WTC11 (cell line): ENCODE measurements around the gene MRPL9. TPM values are rescaled to one million over a fixed set of nuclear protein-coding genes. Genes with fewer than 3 reads are reported as not detected.
A peak's percentile ranks its signal among the peaks of the same experiment; 100 is the strongest.

Source experiments
- ATAC-seq: fragments of 200-7000 bp; cut with Tn5 transposase; 2 replicates; pipeline ENCODE4 v1.10.0; 2021; ENCODE audit warnings: mild to moderate bottlenecking, moderate library complexity
- CTCF ChIA-PET: fragments of 300-600 bp; sonication (Branson Sonifier 250); formaldehyde crosslinking; loops from one replicate; lab custom pipeline; 2021; ENCODE audit warnings: antibody characterized with exemption; lab: Charles Lee
- POLR2A ChIA-PET: fragments of 350-600 bp; sonication (Branson Sonifier 250); formaldehyde crosslinking; loops from one replicate; lab custom pipeline; 2021; ENCODE audit warnings: antibody characterized with exemption; lab: Charles Lee
- DNase-seq: peaks from one replicate; pipeline ENCODE4 v3.0.0; 2021; ENCODE audit warnings: low spot score
- H3K27ac Mint-ChIP-seq: 2 replicates; pipeline ENCODE4 v1.8.0; 2021; ENCODE audit warnings: mixed read lengths
- H3K27me3 Mint-ChIP-seq: 2 replicates; pipeline ENCODE4 v1.8.0; 2021; ENCODE audit warnings: low read depth, mild to moderate bottlenecking, moderate library complexity, mixed read lengths
- H3K36me3 Mint-ChIP-seq: 2 replicates; pipeline ENCODE4 v1.8.0; 2021; ENCODE audit warnings: mixed read lengths
- H3K4me1 Mint-ChIP-seq: 2 replicates; pipeline ENCODE4 v1.8.0; 2022; ENCODE audit warnings: mixed read lengths
- H3K4me3 Mint-ChIP-seq: 2 replicates; pipeline ENCODE4 v1.8.0; 2021; ENCODE audit warnings: mild to moderate bottlenecking, moderate library complexity, mixed read lengths
- H3K9me3 Mint-ChIP-seq: 2 replicates; pipeline ENCODE4 v1.8.0; 2021; ENCODE audit warnings: mixed read lengths
- ELF4 ChIP-seq: sonication (generic); formaldehyde crosslinking; IDR thresholded peaks from 2 replicates; pipeline ENCODE4 v1.8.1; 2022; ENCODE audit warnings: low read depth, mild to moderate bottlenecking, moderate library complexity, missing genetic modification reagents
- ERG ChIP-seq: fragments of 250-450 bp; sonication (Bioruptor Pico); IDR thresholded peaks from 2 replicates; pipeline ENCODE4 v1.8.0; 2021; ENCODE audit warnings: mild to moderate bottlenecking
- GABPB1 ChIP-seq: sonication (generic); formaldehyde crosslinking; IDR thresholded peaks from 2 replicates; pipeline ENCODE4 v1.8.1; 2023; ENCODE audit warnings: mild to moderate bottlenecking, missing genetic modification reagents
- GTF2I ChIP-seq: fragments of 250-450 bp; sonication (Bioruptor Pico); conservative IDR thresholded peaks from 2 replicates; pipeline ENCODE4 v1.4.0; 2021; ENCODE audit warnings: mild to moderate bottlenecking
- IRF2 ChIP-seq: sonication (generic); formaldehyde crosslinking; IDR thresholded peaks from 2 replicates; pipeline ENCODE4 v1.8.0; 2022; ENCODE audit warnings: low read depth, missing genetic modification reagents, borderline replicate concordance
- NR3C1 ChIP-seq: sonication (generic); formaldehyde crosslinking; conservative IDR thresholded peaks from 2 replicates; pipeline ENCODE4 v1.8.1; 2023; ENCODE audit warnings: low read depth, mild to moderate bottlenecking, missing genetic modification reagents
- RORB ChIP-seq: fragments of 250-450 bp; sonication (Bioruptor Pico); IDR thresholded peaks from 2 replicates; pipeline ENCODE4 v1.9.0; 2021; ENCODE audit warnings: mild to moderate bottlenecking
- TCF7 ChIP-seq: sonication (generic); formaldehyde crosslinking; IDR thresholded peaks from 2 replicates; pipeline ENCODE4 v1.8.0; 2022; ENCODE audit warnings: mild to moderate bottlenecking, low read depth, missing genetic modification reagents, moderate library complexity
- ZNF416 ChIP-seq: fragments of 250-450 bp; sonication (Bioruptor Pico); IDR thresholded peaks from 2 replicates; pipeline ENCODE4 v1.9.0; 2021; ENCODE audit warnings: mild to moderate bottlenecking, inconsistent platforms
- ZNF423 ChIP-seq: fragments of 250-450 bp; sonication (Bioruptor Pico); IDR thresholded peaks from 2 replicates; pipeline ENCODE4 v2.1.2; 2022; ENCODE audit warnings: mild to moderate bottlenecking, moderate library complexity
- total RNA-seq: library from RNA; stranded (reverse); gene quantifications from 3 replicates; pipeline ENCODE4 v1.2.3, GENCODE V29; 2021
- TF ChIP-seq, protein P1 (sequence below): sonication (generic); formaldehyde crosslinking; IDR thresholded peaks from 2 replicates; pipeline ENCODE4 v1.8.0; 2022; ENCODE audit warnings: mild to moderate bottlenecking, missing genetic modification reagents

Gene MRPL9
- total RNA-seq, 1 experiment from 2014 or later: 99.3 TPM

GRCh38 chr1:151711044-151711800 is 52.1 kb downstream of the MRPL9 start (continued):
- TF ChIP-seq RORB (CRISPR knock-in tag): no peak
- TF ChIP-seq, protein P1, sequence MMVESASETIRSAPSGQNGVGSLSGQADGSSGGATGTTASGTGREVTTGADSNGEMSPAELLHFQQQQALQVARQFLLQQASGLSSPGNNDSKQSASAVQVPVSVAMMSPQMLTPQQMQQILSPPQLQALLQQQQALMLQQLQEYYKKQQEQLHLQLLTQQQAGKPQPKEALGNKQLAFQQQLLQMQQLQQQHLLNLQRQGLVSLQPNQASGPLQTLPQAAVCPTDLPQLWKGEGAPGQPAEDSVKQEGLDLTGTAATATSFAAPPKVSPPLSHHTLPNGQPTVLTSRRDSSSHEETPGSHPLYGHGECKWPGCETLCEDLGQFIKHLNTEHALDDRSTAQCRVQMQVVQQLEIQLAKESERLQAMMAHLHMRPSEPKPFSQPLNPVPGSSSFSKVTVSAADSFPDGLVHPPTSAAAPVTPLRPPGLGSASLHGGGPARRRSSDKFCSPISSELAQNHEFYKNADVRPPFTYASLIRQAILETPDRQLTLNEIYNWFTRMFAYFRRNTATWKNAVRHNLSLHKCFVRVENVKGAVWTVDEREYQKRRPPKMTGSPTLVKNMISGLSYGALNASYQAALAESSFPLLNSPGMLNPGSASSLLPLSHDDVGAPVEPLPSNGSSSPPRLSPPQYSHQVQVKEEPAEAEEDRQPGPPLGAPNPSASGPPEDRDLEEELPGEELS (CRISPR knock-in tag): no peak

DNA sequence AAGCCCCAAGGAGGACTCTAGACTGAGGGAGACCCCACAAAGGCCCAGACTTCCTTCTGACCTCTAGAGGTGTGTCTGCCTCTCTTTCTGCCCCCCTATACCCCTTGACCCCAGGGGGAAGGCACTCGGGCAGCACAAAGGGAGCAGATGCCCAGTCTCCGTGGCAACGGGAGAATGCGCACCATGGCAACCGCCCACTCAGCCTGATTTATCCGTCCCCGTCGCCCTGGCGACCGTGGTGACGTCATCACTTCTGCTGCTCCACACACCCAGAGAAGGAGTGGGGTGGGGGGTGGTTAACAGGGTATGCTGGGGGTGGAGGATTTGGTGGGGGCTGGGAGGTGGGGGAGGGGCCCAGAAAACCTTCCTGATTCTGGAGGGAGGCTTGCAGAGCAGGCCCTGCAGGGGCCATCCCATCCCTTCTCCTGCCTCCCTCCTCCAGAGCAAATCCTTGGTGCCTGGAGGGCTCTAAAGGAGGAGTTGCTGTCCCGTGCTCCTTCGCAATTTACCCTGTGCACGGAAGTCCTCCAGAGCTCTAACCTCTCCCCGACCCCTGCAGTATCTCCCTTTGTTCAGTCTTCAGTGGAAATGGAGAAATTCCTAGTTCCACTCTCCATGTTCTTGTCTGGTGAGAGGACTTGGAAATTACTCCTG is 53.0 kb downstream of the MRPL9 start:
- no peaks in the 10 kb centered on the region for H3K36me3 Mint-ChIP-seq
- peaks cover 2% of the 10 kb centered on the region for H3K4me1 Mint-ChIP-seq
- TF ChIP-seq GTF2I (CRISPR knock-in tag) (no peak), NR3C1 (CRISPR knock-in tag) (no peak), TCF7 (no peak), ERG (CRISPR knock-in tag) (no peak), ZNF416 (CRISPR knock-in tag) (no peak), IRF2 (CRISPR knock-in tag) (no peak), ELF4 (CRISPR knock-in tag) (no peak), ZNF423 (CRISPR knock-in tag) (no peak), GABPB1 (CRISPR knock-in tag) (no peak)
- no peaks in the 10 kb centered on the region for H3K9me3 Mint-ChIP-seq
- ATAC-seq (no peak), DNase-seq (peak; percentile 81)
- H3K4me3 Mint-ChIP-seq: no peak overlapping the region
- H3K27me3 Mint-ChIP-seq: peaks cover 10% of the 10 kb centered on the region
- no peak overlapping the region for H3K27ac Mint-ChIP-seq
- CTCF ChIA-PET: interaction anchor here (1.3 kb wide), 1 partner anchor 24 kb away, joined by 4 read pairs; no protein-coding TSS in a partner anchor
- POLR2A ChIA-PET: no interaction called here

Other genes starting within 250 kb of the MRPL9 start
- gene TUFT1, start 223.2 kb downstream of the MRPL9 start, total RNA-seq: 7.7 to 8.6 TPM (median 7.9 TPM) in 3 replicates
- 50.0 to 56.0 TPM (median 50.3 TPM) in 3 replicates for gene SNX27, start 151.4 kb downstream of the MRPL9 start, total RNA-seq
- 0.34 to 0.64 TPM (median 0.42 TPM) in 3 replicates for gene CELF3, start 46.7 kb downstream of the MRPL9 start, total RNA-seq
- 0.92 TPM in 1 of 3 replicates, not detected in the others for gene RIIAD1, start 42.0 kb downstream of the MRPL9 start, total RNA-seq
- gene TDRKH, start 27.0 kb upstream of the MRPL9 start, total RNA-seq: 21.8 to 25.3 TPM (median 24.0 TPM) in 3 replicates
- not detected in 3 replicates for gene LINGO4, start 41.9 kb upstream of the MRPL9 start, total RNA-seq
- 0.30 to 0.53 TPM (median 0.44 TPM) in 3 replicates for gene RORC, start 68.3 kb upstream of the MRPL9 start, total RNA-seq
- 0.85 to 2.0 TPM (median 0.94 TPM) in 3 replicates for gene C2CD4D, start 76.3 kb upstream of the MRPL9 start, total RNA-seq
- gene THEM5, start 90.2 kb upstream of the MRPL9 start, total RNA-seq: not detected in 3 replicates
- 8.0 to 10.9 TPM (median 8.8 TPM) in 3 replicates for gene THEM4, start 146.0 kb upstream of the MRPL9 start, total RNA-seq
- gene S100A10, start 230.4 kb upstream of the MRPL9 start, total RNA-seq: 150 to 161 TPM (median 159 TPM) in 3 replicates